Smooth muscle cell (in vitro differentiated cells): ENCODE data around the gene ARHGAP4. TPM values are rescaled to one million over a fixed set of nuclear protein-coding genes. Genes with fewer than 3 reads are reported as not detected.

Experiments
- DNase-seq: peaks from one replicate; lab custom pipeline; 2025; ENCODE audit not compliant: unreplicated experiment; lab: John Stamatoyannopoulos, UW
- H2AFZ ChIP-seq: fragments of 200-600 bp; sonication (generic); 2 replicates; pipeline ENCODE4 v1.6.0; 2016; ENCODE audit warnings: antibody characterized with exemption, low read depth, mild to moderate bottlenecking
- H3F3A ChIP-seq: fragments of 200-600 bp; sonication (generic); 2 replicates; pipeline ENCODE4 v1.6.0; 2017; ENCODE audit warnings: antibody characterized with exemption, low read depth
- H3K27ac ChIP-seq: fragments of 200-600 bp; sonication (generic); 2 replicates; pipeline ENCODE4 v1.5.1; 2016; ENCODE audit warnings: low read depth, mild to moderate bottlenecking
- H3K27me3 ChIP-seq: fragments of 200-600 bp; sonication (generic); 2 replicates; pipeline ENCODE4 v1.6.1; 2016; ENCODE audit warnings: low read depth, mild to moderate bottlenecking
- H3K36me3 ChIP-seq: fragments of 200-600 bp; sonication (generic); 2 replicates; pipeline ENCODE4 v1.5.1; 2016; ENCODE audit warnings: low read depth
- H3K4me1 ChIP-seq: fragments of 200-600 bp; sonication (generic); 2 replicates; pipeline ENCODE4 v1.5.1; 2016; ENCODE audit warnings: low read depth
- H3K4me2 ChIP-seq: fragments of 200-600 bp; sonication (generic); 2 replicates; pipeline ENCODE4 v1.6.0; 2016; ENCODE audit warnings: mild to moderate bottlenecking
- H3K4me3 ChIP-seq: fragments of 200-600 bp; sonication (generic); 2 replicates; pipeline ENCODE4 v1.5.1; 2016; ENCODE audit warnings: mild to moderate bottlenecking
- H3K79me2 ChIP-seq: fragments of 200-600 bp; sonication (generic); 2 replicates; pipeline ENCODE4 v1.6.0; 2016; ENCODE audit warnings: low read depth, mild to moderate bottlenecking
- H3K9ac ChIP-seq: fragments of 200-600 bp; sonication (generic); 2 replicates; pipeline ENCODE4 v1.6.0; 2016; ENCODE audit warnings: low read depth
- H3K9me3 ChIP-seq: fragments of 200-600 bp; sonication (generic); replicated peaks from 2 replicates; pipeline ENCODE4 v1.5.1; 2016; ENCODE audit warnings: low read depth
- H4K20me1 ChIP-seq: fragments of 200-600 bp; sonication (generic); 2 replicates; pipeline ENCODE4 v1.6.0; 2016; ENCODE audit warnings: low read depth
- WGBS: methylation state at CpG from one replicate; pipeline ENCODE4 v1.1.7; 2016; ENCODE audit warnings: low lambda C conversion rate; 5-methylcytosine and 5-hydroxymethylcytosine counted together
- polyA plus RNA-seq: library from polyadenylated mRNA; unstranded; fragments of >200 nt; fragmentation: Nextera tagmentation; extraction: Ambion mirVana; gene quantifications from 2 replicates; pipeline ENCODE4 v1.2.1, GENCODE V29; 2016
- total RNA-seq: library from RNA; depleted of rRNA; stranded (reverse); fragments of >200 nt; gene quantifications from 2 replicates; pipeline ENCODE4 v1.2.3, GENCODE V29; 2014
- TF ChIP-seq, protein P1 (sequence below): fragments of 200-600 bp; sonication (generic); IDR thresholded peaks from 2 replicates; pipeline ENCODE4 v1.5.1; 2017; ENCODE audit warnings: borderline replicate concordance, mild to moderate bottlenecking, antibody characterized with exemption; ENCODE audit not compliant: insufficient read depth, poor library complexity, severe bottlenecking

The ARHGAP4 gene
- total and polyA plus RNA-seq, 2 experiments from 2014 or later, result 7.6 to 11.5 TPM

DNA sequence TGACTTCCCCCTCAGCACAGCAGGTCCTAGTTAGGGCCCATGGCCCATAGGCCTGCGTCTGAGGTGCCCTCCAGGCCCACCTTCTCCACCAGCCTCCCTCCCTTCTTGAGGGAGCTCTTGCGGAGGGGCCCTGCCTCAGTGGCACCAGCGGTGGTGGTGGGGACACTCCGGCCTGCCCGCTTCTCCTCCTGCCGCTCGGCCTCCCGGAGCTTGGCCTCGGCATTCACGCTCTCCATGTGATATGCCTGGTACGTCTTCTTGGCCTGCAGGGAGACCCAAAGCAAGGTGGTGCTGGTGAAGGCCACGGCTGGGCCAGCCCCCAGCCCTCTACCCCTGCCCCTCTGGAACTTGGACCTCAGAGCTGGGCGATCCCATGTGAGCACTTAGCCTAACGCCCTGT lies 5.5 kb downstream of the ARHGAP4 start:
- no peaks in the 10 kb centered on the region for H4K20me1 ChIP-seq
- no peaks in the 10 kb centered on the region for H3K4me1 ChIP-seq
- H3F3A ChIP-seq, result no peaks in the 10 kb centered on the region
- H3K4me2 ChIP-seq, result no peak overlapping the region
- H3K36me3 ChIP-seq, result no peaks in the 10 kb centered on the region
- H3K9ac ChIP-seq, result no peak overlapping the region
- no peak for DNase-seq
- 91% methylated on average over 14 of the region's 14 CpGs for WGBS
- TF ChIP-seq, protein P1, sequence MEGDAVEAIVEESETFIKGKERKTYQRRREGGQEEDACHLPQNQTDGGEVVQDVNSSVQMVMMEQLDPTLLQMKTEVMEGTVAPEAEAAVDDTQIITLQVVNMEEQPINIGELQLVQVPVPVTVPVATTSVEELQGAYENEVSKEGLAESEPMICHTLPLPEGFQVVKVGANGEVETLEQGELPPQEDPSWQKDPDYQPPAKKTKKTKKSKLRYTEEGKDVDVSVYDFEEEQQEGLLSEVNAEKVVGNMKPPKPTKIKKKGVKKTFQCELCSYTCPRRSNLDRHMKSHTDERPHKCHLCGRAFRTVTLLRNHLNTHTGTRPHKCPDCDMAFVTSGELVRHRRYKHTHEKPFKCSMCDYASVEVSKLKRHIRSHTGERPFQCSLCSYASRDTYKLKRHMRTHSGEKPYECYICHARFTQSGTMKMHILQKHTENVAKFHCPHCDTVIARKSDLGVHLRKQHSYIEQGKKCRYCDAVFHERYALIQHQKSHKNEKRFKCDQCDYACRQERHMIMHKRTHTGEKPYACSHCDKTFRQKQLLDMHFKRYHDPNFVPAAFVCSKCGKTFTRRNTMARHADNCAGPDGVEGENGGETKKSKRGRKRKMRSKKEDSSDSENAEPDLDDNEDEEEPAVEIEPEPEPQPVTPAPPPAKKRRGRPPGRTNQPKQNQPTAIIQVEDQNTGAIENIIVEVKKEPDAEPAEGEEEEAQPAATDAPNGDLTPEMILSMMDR, result no peak
- no peaks in the 10 kb centered on the region for H3K9me3 ChIP-seq
- no peak overlapping the region for H3K4me3 ChIP-seq
- H3K79me2 ChIP-seq, result no peaks in the 10 kb centered on the region
- no peak overlapping the region for H3K27ac ChIP-seq
- H2AFZ ChIP-seq, result no peak overlapping the region
- no peaks in the 10 kb centered on the region for H3K27me3 ChIP-seq

DNA sequence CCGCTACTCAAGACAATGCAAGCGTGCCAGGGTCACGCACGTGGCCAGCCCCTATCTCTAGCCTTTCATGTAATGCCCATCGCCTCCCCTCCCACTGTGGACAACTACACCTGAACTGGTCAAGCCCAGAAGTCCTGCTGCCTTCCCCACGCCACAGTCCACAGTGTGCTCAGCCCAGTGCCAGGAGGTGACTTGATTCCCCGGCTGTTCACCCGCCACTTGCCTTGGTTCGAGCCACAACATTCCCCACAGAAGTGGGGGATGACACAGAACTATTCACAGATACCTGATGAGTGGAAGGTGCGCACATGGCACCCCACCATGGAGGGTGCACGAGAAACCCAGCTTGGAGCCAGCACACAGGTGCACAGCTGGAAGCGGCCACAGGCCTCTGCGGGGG lies 6.8 kb downstream of the ARHGAP4 start:
- H3F3A ChIP-seq, result no peaks in the 10 kb centered on the region
- no peaks in the 10 kb centered on the region for H3K27me3 ChIP-seq
- TF ChIP-seq, protein P1, result no peak
- no peaks in the 10 kb centered on the region for H3K9me3 ChIP-seq
- no peak overlapping the region for H3K4me2 ChIP-seq
- H2AFZ ChIP-seq, result no peak overlapping the region
- no peak for DNase-seq
- 87% methylated on average over 13 of the region's 13 CpGs for WGBS
- H4K20me1 ChIP-seq, result no peaks in the 10 kb centered on the region
- H3K27ac ChIP-seq, result no peak overlapping the region
- H3K4me3 ChIP-seq, result no peak overlapping the region
- H3K9ac ChIP-seq, result no peak overlapping the region
- no peaks in the 10 kb centered on the region for H3K79me2 ChIP-seq
- no peaks in the 10 kb centered on the region for H3K4me1 ChIP-seq
- no peaks in the 10 kb centered on the region for H3K36me3 ChIP-seq

DNA sequence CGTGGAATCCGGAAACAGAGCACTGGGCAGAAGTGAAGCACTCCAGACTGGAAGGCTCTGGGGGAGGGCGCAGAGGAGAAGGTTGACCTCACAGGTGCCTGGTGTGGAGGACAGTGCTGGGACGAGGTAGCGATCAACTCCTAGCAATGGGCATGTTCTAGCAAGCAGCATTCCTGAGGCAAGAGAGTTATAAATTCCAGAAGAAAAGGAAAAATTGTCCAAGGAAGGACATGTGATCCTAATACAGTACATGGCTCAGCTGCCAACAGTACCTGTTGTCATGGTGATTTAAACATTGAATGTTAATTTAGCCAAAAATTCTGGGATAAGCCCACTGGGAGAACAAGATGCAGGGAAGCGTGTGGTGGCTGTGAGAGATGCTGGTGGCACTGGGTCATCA lies 8.2 kb downstream of the ARHGAP4 start:
- H4K20me1 ChIP-seq, result no peaks in the 10 kb centered on the region
- H2AFZ ChIP-seq, result no peak overlapping the region
- H3F3A ChIP-seq, result no peaks in the 10 kb centered on the region
- no peaks in the 10 kb centered on the region for H3K4me1 ChIP-seq
- H3K36me3 ChIP-seq, result no peaks in the 10 kb centered on the region
- no peak overlapping the region for H3K4me2 ChIP-seq
- H3K9me3 ChIP-seq, result no peaks in the 10 kb centered on the region
- no peak overlapping the region for H3K4me3 ChIP-seq
- H3K79me2 ChIP-seq, result no peaks in the 10 kb centered on the region
- WGBS, result 81% methylated on average over 6 of the region's 6 CpGs
- no peak overlapping the region for H3K27ac ChIP-seq
- TF ChIP-seq, protein P1, result no peak
- H3K27me3 ChIP-seq, result no peaks in the 10 kb centered on the region
- no peak overlapping the region for H3K9ac ChIP-seq
- DNase-seq, result no peak

DNA sequence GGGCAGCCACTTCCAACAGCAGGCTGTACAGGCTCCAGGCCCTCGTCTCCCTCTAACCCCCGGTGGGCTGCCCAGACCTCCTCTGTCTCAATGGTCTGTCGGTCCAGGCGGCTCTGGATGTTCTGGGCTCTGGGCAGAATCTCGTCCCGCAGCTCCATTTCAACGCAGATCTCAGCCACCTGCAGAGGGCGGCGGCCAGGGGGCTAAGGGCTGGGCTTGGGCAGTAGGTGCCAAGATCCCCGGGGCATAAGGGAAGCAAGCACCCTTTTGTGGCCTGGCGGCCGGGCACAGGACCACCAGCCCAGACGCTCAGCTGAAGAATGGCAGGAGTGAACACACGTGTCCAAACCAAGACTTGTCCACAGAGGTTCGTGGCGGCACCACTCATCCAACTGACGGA lies 12.4 kb downstream of the ARHGAP4 start:
- no peaks in the 10 kb centered on the region for H3K9me3 ChIP-seq

More for the DNA sequence above, 12.4 kb downstream of the ARHGAP4 start:
- Histone ChIP-seq H3K4me3 (no peak overlapping the region), H3K4me1 (no peaks in the 10 kb centered on the region), H3K36me3 (no peaks in the 10 kb centered on the region), H3K4me2 (no peak overlapping the region), H3K27ac (no peak overlapping the region), H3F3A (no peaks in the 10 kb centered on the region), H2AFZ (no peak overlapping the region), H4K20me1 (no peaks in the 10 kb centered on the region), H3K27me3 (no peaks in the 10 kb centered on the region), H3K9ac (no peak overlapping the region), H3K79me2 (no peaks in the 10 kb centered on the region)
- 97% methylated on average over 17 of the region's 17 CpGs for WGBS
- DNase-seq, result no peak
- TF ChIP-seq, protein P1, result no peak
